T-helper 2 cell (primary cell): ENCODE measurements around the gene ASB15.
"Not testable (repeated sequence)": the region's sequence is repeated elsewhere in the genome, so short reads cannot be mapped to it uniquely, and the experiment has no call there.

Experiments
- DNase-seq, 5 experiments: peaks; one replicate each; pipeline versions ENCODE4 v3.0.0 to v3.0.0-alpha.2; 2012 to 2022
- total RNA-seq, 2 donors: gene quantifications; one replicate each; lab custom pipeline; 2026; lab: John Stamatoyannopoulos, UW

Gene ASB15
- total RNA-seq = 0 reads per million in 2 donors

- DNase-seq = no peak
Measured at GRCh38 chr7:123601530-123601929, at the start of gene ASB15. Gene ASB15 (plus strand): TSS chr7:123601821. CDS start chr7:123614503, 12,682 bp downstream.

- not testable (repeated sequence) for DNase-seq
Measured at GRCh38 chr7:123552134-123552533, 49.5 kb upstream of the ASB15 start.

DNA sequence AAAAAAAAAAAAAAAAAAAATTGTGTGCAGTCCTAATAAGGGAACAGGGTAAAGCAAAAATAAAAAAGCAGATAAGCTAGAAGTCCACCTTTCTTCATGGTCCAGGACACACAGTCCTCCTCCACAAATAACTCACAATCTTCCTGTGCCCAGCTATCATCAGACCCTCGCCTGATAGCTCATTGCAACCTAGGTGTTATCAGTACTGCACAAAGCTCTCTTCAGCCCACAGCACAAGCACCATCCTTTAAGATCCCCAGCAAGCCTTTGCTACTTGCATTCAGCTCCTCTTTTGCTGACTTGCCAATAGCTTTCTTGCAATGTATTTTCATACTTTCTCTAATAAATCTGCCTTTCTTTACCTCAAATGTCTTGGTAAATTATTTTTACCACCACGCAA lies 49.0 kb upstream of the ASB15 start:
- DNase-seq = no peak

DNA sequence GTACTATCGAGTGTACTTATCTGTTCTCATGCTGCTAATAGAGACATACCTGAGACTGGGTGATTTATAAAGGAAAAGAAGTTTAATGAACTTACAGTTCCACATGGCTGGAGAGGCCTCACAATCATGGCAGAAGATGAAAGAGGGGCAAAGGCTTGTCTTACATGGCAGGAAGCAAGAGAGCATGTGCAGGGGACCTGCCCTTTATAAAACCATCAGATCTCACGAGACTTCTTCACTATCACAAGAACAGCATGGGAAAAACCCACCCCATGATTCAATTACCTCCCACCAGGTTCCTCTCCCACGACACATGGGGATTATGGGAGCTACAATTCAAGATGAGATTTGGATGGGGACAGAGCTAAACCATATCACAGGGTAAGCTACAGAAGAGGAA lies 48.5 kb upstream of the ASB15 start:
- no peak for DNase-seq

DNA sequence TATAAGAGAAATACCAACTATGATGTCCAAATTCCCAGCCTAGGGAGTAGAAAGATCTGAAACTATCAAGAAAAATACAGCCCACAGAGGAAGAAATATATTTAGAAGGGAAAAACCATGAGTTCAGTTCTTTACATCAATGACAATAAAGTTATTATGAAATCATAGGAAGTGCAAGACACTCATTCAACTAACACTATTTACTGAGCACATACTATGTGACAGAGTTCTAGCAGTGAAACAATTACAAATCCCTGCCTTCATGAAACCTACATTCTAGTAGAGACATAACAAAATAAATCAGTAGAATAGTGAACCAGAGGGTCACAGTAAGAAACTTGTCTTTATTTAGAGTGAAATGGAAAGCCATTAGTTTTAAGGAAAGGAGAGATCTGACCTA lies 46.1 kb upstream of the ASB15 start:
- DNase-seq = no peak

- no peak for DNase-seq
Measured at GRCh38 chr7:123557016-123557397, 44.6 kb upstream of the ASB15 start.

- DNase-seq = peak; percentile 76 to 98 (median 94)
Measured at GRCh38 chr7:123557398-123558288, 44.0 kb upstream of the ASB15 start, which contains the start of gene NDUFA5. Gene NDUFA5 (minus strand): TSS chr7:123557818. CDS start chr7:123557795, 23 bp downstream.

DNA sequence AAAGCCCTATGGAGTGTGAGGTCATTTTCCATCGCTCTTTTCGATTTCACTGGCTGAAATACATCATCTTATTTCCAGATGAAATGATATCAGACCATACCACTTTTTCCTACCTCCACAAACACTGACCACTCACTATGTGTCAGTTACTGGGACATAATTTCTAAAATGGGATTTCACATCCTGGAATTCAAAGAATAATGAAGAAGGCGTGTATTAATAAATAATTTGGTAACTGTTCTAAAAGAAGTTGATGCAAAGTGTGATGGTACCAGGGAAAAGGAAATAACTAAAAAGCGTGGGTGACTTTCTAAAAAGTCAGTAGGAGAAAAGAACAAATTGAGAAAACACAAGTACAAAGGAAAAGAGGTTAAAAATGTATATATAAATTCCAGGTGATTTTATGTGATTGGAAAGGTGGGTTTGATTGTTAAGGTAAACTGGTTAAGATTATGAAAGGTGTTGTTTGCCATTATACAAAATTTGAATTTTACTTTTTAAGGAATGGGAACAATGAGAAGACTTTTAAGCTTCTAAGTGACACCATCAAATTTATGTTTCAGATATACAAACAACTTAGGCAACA lies 43.2 kb upstream of the ASB15 start:
- DNase-seq = no peak

- DNase-seq = no peak
Measured at GRCh38 chr7:123562121-123562520, 39.5 kb upstream of the ASB15 start.

DNA sequence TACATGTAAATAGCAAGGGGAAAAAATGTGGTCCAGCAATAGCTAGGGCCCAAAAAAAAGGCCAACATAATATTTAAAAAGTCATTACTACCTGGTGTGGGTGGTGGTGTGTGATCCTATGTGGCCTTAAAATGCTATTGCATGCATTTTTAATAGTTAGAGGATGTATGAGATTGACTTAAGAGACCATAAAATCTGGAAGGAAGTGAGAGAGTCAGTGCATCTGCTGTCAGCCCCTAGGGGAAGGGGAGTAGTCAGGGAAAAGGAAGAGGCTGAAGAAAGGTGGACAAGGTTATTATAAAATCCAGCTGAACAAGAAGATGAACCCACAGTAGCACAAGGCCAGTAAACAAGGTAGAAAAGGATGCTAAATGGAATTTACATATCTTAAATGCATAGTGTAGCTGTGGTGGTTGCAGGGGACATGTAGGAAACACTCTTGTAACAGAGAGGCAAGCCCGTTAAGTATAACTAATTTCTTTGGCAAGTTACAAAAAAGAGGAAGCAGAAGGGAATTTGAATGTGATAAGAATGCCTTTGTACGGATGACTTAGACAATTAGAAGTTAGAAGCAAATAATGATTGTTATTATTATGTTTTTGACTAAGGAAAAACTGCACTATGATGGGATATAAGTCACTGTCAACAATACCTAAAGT lies 32.1 kb upstream of the ASB15 start:
- no peak for DNase-seq

DNA sequence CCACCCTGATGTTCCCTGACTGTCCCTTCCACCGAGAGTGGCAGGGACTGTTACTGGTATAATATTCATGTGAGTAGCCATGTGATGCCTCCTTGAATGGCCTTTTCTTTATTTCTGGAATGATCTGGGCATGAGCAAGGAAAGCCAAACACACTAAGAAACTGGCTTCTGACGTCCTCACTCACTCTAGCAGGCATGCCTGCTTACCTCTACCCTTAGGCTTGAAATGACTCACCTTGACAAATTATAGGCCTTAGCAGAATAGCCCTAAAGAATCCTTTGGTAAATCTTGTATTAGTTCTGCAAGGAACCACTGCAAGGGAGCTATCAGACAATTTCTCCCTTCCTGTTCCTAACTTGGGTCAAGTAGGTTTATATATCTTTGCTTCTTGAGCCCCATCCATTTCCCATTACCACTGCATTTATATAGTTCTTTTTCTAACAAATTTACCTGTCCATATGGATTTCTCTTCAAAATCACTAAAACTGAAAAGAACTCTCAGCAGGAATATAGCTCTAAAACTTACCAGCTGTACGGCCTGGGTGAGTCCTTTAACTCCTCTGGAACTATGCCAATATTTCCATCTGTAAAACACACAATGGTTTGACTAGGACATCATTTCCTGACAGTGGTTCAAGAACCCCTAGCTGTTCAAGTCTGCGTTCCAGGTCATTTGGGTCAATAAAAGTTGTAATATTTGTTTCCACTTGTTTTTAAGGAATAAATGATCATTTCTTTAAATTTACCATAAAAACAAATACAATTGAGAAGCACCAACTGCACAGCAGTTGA lies 31.0 kb upstream of the ASB15 start:
- DNase-seq = no peak

DNA sequence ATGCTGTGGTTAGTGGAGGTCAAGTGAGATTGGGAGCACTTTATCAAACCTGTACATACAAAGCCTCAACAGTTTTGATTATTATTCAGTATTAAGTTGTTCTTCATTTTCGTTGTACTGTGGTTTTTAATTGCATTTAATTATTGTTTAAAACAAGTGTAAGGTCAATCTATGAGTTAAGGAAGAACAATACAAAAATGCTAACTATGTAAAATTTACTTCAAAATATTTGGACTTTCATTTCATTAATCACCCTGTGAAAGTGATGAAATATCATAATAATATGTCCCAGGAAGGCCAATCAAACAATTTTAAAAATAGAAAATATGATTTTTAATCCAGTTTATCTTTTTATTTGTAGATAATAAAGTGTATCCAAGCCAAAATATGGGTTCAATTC lies 30.4 kb upstream of the ASB15 start:
- DNase-seq = no peak

- no peak for DNase-seq
Measured at GRCh38 chr7:123571684-123572083, 29.9 kb upstream of the ASB15 start.

DNA sequence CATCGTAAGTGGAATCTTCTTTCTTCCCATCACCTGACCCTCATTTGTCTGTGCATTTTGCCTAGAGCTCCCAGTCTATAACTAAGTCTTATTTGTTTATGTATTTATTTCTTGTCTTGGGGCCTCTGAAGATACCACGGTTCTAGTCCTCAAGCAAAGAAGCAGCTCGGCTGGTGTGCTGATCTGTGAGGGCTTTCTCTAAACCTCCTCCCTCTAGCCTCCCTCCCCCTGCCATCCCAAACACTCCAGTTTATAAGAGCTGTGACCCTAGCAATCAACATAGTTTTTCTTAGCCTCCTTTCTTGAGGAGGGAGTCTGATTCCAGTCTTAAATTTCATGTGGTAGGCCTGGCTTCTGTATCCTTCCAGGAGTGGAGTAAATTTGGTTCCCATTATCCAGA lies 28.3 kb upstream of the ASB15 start:
- DNase-seq = no peak

- no peak for DNase-seq
Measured at GRCh38 chr7:123573896-123574467, 27.6 kb upstream of the ASB15 start.

- no peak for DNase-seq
Measured at GRCh38 chr7:123579416-123579815, 22.2 kb upstream of the ASB15 start.

DNA sequence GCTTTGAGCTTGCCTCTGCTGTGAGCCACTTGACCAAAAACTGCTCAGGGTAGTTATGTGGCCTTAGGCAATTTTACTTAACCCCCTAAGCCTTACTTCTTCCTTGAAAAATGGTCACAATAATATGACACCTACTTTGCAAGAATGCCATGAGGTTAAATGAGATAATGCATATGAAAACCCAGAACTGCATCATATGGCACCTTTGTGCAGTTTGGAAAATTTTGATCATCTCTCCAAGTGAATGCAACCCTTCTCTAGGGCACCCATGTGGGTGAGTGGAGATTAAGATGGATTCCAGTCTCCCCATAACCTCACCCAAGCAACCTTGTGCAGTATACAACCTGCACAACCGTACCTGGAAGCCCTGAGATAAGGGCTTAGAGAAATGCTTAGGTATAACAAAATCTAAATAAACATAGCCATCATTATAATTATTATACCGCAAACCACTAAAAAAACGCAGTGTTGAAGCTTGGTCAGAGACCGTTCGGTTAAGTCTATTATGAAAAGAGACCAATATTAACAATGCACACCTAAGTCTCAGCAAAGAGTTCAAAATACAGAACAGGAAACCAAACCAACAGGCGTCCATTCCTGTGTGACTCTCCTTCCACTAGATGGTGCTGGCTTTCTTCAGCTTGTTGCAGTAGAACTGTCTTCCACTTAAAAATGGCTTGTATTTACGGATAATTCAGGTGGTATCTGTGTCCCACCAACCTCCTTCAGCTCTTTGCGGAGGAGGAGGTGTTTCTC lies 21.0 kb upstream of the ASB15 start:
- peak in 1 of 5 experiments; percentile 38 for DNase-seq

GRCh38 chr7:123581162-123581459 lies 20.5 kb upstream of the ASB15 start:
- DNase-seq = no peak

DNA sequence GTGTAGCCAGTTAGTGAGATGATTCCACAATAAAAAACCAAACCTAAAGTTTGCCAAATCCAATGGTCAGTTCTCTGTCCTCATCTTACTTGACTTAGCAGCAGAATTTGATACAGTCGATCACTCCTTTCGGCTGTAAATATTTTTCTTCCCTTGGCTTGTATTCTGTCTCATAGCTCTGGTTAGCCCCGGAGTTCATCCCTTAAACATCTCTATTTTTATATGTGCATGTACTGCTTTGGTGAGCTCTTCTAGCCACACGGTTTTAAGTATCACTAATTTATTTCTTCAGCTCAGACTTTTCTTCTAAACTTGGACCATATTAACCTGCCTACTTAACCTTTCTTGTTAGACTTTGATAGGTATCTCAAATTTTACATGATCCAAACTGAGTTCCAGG lies 17.8 kb upstream of the ASB15 start:
- no peak for DNase-seq

GRCh38 chr7:123588376-123588775 lies 13.2 kb upstream of the ASB15 start:
- no peak for DNase-seq

DNA sequence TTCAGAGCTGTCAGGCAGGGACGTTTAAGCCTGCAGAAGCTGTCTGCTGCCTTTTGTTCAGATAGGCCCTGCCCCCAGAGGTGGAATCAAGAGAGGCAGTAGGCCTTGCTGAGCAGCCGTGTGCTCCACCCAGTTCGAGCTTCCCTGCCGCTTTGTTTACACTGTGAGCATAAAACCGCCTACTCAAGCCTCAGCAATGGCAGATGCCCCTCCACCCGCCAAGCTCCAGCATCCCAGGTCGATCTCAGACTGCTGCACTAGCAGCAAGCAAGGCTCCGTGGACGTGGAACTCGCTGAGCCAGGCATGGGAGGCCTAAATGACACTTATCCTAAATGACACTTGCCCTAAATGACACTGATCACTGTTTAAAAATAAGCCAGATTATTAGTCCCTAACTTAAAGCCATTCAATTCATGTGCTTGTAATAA lies 6.8 kb upstream of the ASB15 start:
- no peak for DNase-seq

- no peak for DNase-seq
Measured at GRCh38 chr7:123598657-123599056, 3.0 kb upstream of the ASB15 start.
